ENCODE measurements around the gene VGLL4.

VGLL4 gene

GRCh38 chr3:11648735-11649134, 5.0 kb upstream of the VGLL4 start:
- H3K4me2 ChIP-seq (ENCODE audit: low read length) = no peak overlapping the region
- no peak overlapping the region for H3K9ac ChIP-seq
- H3K79me2 ChIP-seq = no peaks in the 10 kb centered on the region

GRCh38 chr3:11643201-11643603, 513 bp downstream of the VGLL4 start:
- H3K4me2 ChIP-seq (ENCODE audit: low read length) = peak overlapping the region; percentile 89
- H3K4me1 ChIP-seq = peaks cover 10% of the 10 kb centered on the region
- peak overlapping the region; percentile 70 for H2AFZ ChIP-seq
- H3K36me3 ChIP-seq (ENCODE audit: control insufficient read depth, insufficient read depth, low read length) = no peaks in the 10 kb centered on the region
- no peaks in the 10 kb centered on the region for H3K9me3 ChIP-seq (ENCODE audit: control insufficient read depth, low read length)
- H3K27ac ChIP-seq = peak overlapping the region; percentile 79
- TF ChIP-seq, protein P1, sequence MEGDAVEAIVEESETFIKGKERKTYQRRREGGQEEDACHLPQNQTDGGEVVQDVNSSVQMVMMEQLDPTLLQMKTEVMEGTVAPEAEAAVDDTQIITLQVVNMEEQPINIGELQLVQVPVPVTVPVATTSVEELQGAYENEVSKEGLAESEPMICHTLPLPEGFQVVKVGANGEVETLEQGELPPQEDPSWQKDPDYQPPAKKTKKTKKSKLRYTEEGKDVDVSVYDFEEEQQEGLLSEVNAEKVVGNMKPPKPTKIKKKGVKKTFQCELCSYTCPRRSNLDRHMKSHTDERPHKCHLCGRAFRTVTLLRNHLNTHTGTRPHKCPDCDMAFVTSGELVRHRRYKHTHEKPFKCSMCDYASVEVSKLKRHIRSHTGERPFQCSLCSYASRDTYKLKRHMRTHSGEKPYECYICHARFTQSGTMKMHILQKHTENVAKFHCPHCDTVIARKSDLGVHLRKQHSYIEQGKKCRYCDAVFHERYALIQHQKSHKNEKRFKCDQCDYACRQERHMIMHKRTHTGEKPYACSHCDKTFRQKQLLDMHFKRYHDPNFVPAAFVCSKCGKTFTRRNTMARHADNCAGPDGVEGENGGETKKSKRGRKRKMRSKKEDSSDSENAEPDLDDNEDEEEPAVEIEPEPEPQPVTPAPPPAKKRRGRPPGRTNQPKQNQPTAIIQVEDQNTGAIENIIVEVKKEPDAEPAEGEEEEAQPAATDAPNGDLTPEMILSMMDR (IDR thresholded peaks at IDR 0.05) = no peak
- H3K4me3 ChIP-seq (ENCODE audit: low read depth, low read length) = peak overlapping the region; percentile 86
- H3K79me2 ChIP-seq = peaks cover 25% of the 10 kb centered on the region
- H3K27me3 ChIP-seq (ENCODE audit: control insufficient read depth, insufficient read depth, low read length) = no peaks in the 10 kb centered on the region
- peak overlapping the region; percentile 39 for H3K9ac ChIP-seq

More at GRCh38 chr3:11648735-11649134, 5.0 kb upstream of the VGLL4 start:
- H3K36me3 ChIP-seq (ENCODE audit: control insufficient read depth, insufficient read depth, low read length) = no peaks in the 10 kb centered on the region
- H3K4me1 ChIP-seq = no peaks in the 10 kb centered on the region
- TF ChIP-seq, protein P1 (IDR thresholded peaks at IDR 0.05) = no peak
- H3K27ac ChIP-seq = no peak overlapping the region
- no peaks in the 10 kb centered on the region for H3K9me3 ChIP-seq (ENCODE audit: control insufficient read depth, low read length)
- no peak overlapping the region for H2AFZ ChIP-seq
- H3K27me3 ChIP-seq (ENCODE audit: control insufficient read depth, insufficient read depth, low read length) = no peaks in the 10 kb centered on the region
- H3K4me3 ChIP-seq (ENCODE audit: low read depth, low read length) = no peak overlapping the region

DNA sequence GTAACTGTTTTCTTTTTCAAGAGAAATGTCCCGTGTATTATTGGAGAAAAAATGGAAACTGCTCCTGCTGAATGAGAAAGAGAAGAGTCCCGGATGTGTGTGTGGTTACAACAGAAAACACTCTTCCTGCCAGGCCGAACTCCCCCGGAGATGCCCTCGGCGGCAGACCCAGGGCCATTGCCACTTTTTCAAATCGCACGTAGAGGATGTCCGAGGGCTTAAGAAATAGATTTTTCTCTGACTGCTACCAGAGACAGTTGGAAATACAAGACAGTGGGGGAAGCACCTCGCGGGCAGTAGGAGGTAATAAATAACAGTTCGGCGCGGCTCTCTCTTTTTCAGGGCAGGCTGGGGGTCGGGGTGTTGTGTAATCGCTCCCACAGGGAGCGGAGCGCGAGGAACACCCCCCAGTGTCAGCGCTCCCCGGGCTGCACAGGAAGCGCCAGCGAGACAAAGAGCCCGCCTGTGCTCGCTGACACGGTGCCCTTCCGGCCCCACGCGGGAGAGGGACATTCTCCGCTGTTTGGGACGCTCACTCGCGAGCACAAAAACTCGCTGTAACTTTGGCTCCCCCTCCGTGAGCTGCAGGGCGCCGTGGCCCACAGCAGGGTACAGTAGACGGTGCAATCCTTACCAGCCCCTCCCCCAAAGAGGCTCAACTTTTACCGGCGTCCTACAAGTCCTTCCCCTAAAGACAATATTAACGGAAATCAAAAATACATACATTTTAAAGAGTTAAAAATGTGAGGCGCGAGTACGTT, 1.1 kb downstream of the VGLL4 start:
- Histone ChIP-seq H3K9me3 (ENCODE audit: control insufficient read depth, low read length) (no peaks in the 10 kb centered on the region), H3K9ac (peak overlapping the region; percentile 39), H3K27ac (peak overlapping the region; percentile 79), H3K4me2 (ENCODE audit: low read length) (peak overlapping the region; percentile 89), H3K79me2 (peaks cover 29% of the 10 kb centered on the region), H3K4me3 (ENCODE audit: low read depth, low read length) (peak overlapping the region; percentile 86), H3K4me1 (peaks cover 10% of the 10 kb centered on the region), H3K36me3 (ENCODE audit: control insufficient read depth, insufficient read depth, low read length) (no peaks in the 10 kb centered on the region), H2AFZ (peak overlapping the region; percentile 70), H3K27me3 (ENCODE audit: control insufficient read depth, insufficient read depth, low read length) (no peaks in the 10 kb centered on the region)
- TF ChIP-seq, protein P1 (IDR thresholded peaks at IDR 0.05) = no peak

- Histone ChIP-seq H3K9me3 (ENCODE audit: control insufficient read depth, low read length) (no peaks in the 10 kb centered on the region), H3K79me2 (peaks cover 30% of the 10 kb centered on the region), H3K9ac (no peak overlapping the region), H3K4me2 (ENCODE audit: low read length) (peak overlapping the region; percentile 89), H2AFZ (peak overlapping the region; percentile 70), H3K4me3 (ENCODE audit: low read depth, low read length) (peak overlapping the region; percentile 86), H3K36me3 (ENCODE audit: control insufficient read depth, insufficient read depth, low read length) (no peaks in the 10 kb centered on the region), H3K27ac (peak overlapping the region; percentile 79), H3K4me1 (peaks cover 10% of the 10 kb centered on the region), H3K27me3 (ENCODE audit: control insufficient read depth, insufficient read depth, low read length) (no peaks in the 10 kb centered on the region)
- TF ChIP-seq, protein P1 (IDR thresholded peaks at IDR 0.05) = no peak
Measured at GRCh38 chr3:11641683-11642430, 1.9 kb downstream of the VGLL4 start.
